K562 (cell line): ENCODE measurements around the gene ST6GALNAC6. TPM values are rescaled to one million over a fixed set of nuclear protein-coding genes. Genes with fewer than 3 reads are reported as not detected.

Experiments
- ARNT ChIP-seq, 2 experiments: fragments of 450-650 bp; IDR thresholded peaks; 2 replicates each; pipeline ENCODE4 v1.6.1; 2016; ENCODE audit warnings: mild to moderate bottlenecking in 1 of 2
- BCL6 ChIP-seq: fragments of 250-450 bp; sonication (Bioruptor Pico); IDR thresholded peaks from 2 replicates; pipeline ENCODE4 v1.4.0; 2020
- BCOR ChIP-seq: fragments of 450-650 bp; IDR thresholded peaks from 2 replicates; pipeline ENCODE4 v1.6.1; 2016
- CBFA2T2 ChIP-seq: fragments of 450-650 bp; conservative IDR thresholded peaks from 2 replicates; pipeline ENCODE4 v1.6.1; 2017; ENCODE audit warnings: mild to moderate bottlenecking
- CREB1 ChIP-seq, 2 experiments: sonication (generic) in 1 of 2; formaldehyde crosslinking in 1 of 2; IDR thresholded peaks; 2 replicates each; pipeline versions ENCODE4 v1.6.1 to v1.8.0; 2012 to 2022; ENCODE audit warnings: inconsistent platforms in 1 of 2, mild to moderate bottlenecking in 1 of 2, missing genetic modification reagents in 1 of 2, moderate library complexity in 1 of 2
- FOS ChIP-seq: IDR thresholded peaks from 3 replicates; pipeline ENCODE4 v1.6.1; 2011; ENCODE audit not compliant: insufficient read length; ENCODE audit errors: extremely low read depth
- FOXP1 ChIP-seq: sonication (generic); formaldehyde crosslinking; IDR thresholded peaks from 2 replicates; pipeline ENCODE4 v1.8.0; 2022; ENCODE audit warnings: mild to moderate bottlenecking, missing genetic modification reagents
- HNRNPH1 ChIP-seq: fragments of 200-400 bp; formaldehyde crosslinking; optimal IDR thresholded peaks from 2 replicates; pipeline ENCODE3; 2017; ENCODE audit warnings: low read depth, mild to moderate bottlenecking, low read length, moderate library complexity
- HNRNPK ChIP-seq: fragments of 200-400 bp; formaldehyde crosslinking; IDR thresholded peaks from one replicate; pipeline ENCODE4 v1.6.1; 2018; ENCODE audit warnings: mild to moderate bottlenecking, low read depth, low read length; ENCODE audit not compliant: poor library complexity, severe bottlenecking
- ILK ChIP-seq: fragments of 450-650 bp; IDR thresholded peaks from 2 replicates; pipeline ENCODE4 v1.6.1; 2016; ENCODE audit warnings: missing genetic modification characterization, low read depth, mild to moderate bottlenecking, missing compliant biosample characterization, moderate library complexity, borderline replicate concordance
- MAFK ChIP-seq: IDR thresholded peaks from 2 replicates; pipeline ENCODE4 v1.6.1; 2011; ENCODE audit warnings: low read length, improper control_type of control experiment
- MECOM ChIP-seq: fragments of 250-450 bp; sonication (Bioruptor Pico); IDR thresholded peaks from 2 replicates; pipeline ENCODE4 v1.8.0; 2022; ENCODE audit warnings: inconsistent platforms
- MEF2D ChIP-seq: conservative IDR thresholded peaks from 2 replicates; pipeline ENCODE4 v1.6.1; 2016; ENCODE audit warnings: low read depth, missing genetic modification characterization, missing compliant biosample characterization
- NFIC ChIP-seq: fragments of 450-650 bp; IDR thresholded peaks from 2 replicates; pipeline ENCODE4 v1.6.1; 2017; ENCODE audit warnings: mild to moderate bottlenecking, inconsistent platforms
- POLR2B ChIP-seq: fragments of 450-650 bp; IDR thresholded peaks from 2 replicates; pipeline ENCODE4 v1.6.1; 2018; ENCODE audit warnings: low read depth; ENCODE audit not compliant: partially characterized antibody
- RBM14 ChIP-seq: fragments of 200-400 bp; formaldehyde crosslinking; IDR thresholded peaks from 2 replicates; pipeline ENCODE4 v1.6.1; 2018; ENCODE audit warnings: low read depth, mild to moderate bottlenecking, low read length, moderate library complexity, borderline replicate concordance; ENCODE audit not compliant: insufficient read depth
- RBM25 ChIP-seq: fragments of 200-400 bp; formaldehyde crosslinking; IDR thresholded peaks from 2 replicates; pipeline ENCODE4 v1.6.1; 2018; ENCODE audit warnings: low read length, low read depth, moderate library complexity; ENCODE audit not compliant: severe bottlenecking
- RCOR1 ChIP-seq, 2 experiments: IDR thresholded peaks; 2 replicates each; pipeline ENCODE4 v1.6.1; 2012; ENCODE audit warnings: low read depth in 2 of 2, low read length in 2 of 2, borderline replicate concordance in 1 of 2, improper control_type of control experiment in 1 of 2
- RHOXF2B ChIP-seq: fragments of 250-450 bp; sonication (Bioruptor Pico); conservative IDR thresholded peaks from 2 replicates; pipeline ENCODE4 v1.5.1; 2021
- SRSF3 ChIP-seq: fragments of 200-400 bp; formaldehyde crosslinking; IDR thresholded peaks from 2 replicates; pipeline ENCODE4 v1.6.1; 2016; ENCODE audit warnings: mild to moderate bottlenecking, low read length, moderate library complexity; ENCODE audit not compliant: insufficient read depth
- TCF7L2 ChIP-seq: fragments of 150-350 bp; IDR thresholded peaks from 2 replicates; pipeline ENCODE4 v1.6.1; 2016; ENCODE audit warnings: low read depth, mild to moderate bottlenecking, low read length, moderate library complexity
- TRIM24 ChIP-seq, 2 experiments: fragments of 450-650 bp; IDR thresholded peaks; 2 replicates each; pipeline ENCODE4 v1.6.1; 2016
- ZEB2 ChIP-seq: fragments of 450-650 bp; IDR thresholded peaks from 2 replicates; pipeline ENCODE4 v1.6.1; 2016
- ZFP36 ChIP-seq: fragments of 150-350 bp; IDR thresholded peaks from 2 replicates; pipeline ENCODE4 v1.6.1; 2018; ENCODE audit warnings: low read length, low read depth; ENCODE audit not compliant: partially characterized antibody
- polyA plus RNA-seq, 8 experiments: library from polyadenylated mRNA; depleted of rRNA in 4 of 8; stranded (reverse) in 5 of 8; unstranded in 3 of 8; fragments of >200 nt; fragmentation: Nextera tagmentation in 2 of 8; fragmentation: Illumina TruSeq in 1 of 8; extraction: Ambion mirVana in 2 of 8; extraction: Trizol in 1 of 8; gene quantifications; 2 replicates each; pipeline versions ENCODE4 v1.2.1 to v1.2.3, GENCODE V29; 2011 to 2014; ENCODE audit warnings: inconsistent platforms in 1 of 8, missing spikeins in 1 of 8
- total RNA-seq, 7 experiments: library from RNA; depleted of rRNA in 6 of 7; stranded (reverse); fragments of >200 nt in 6 of 7; fragmentation: Illumina TruSeq in 2 of 7; extraction: Trizol in 2 of 7; gene quantifications; 2 replicates each; pipeline versions ENCODE4 v1.2.1 to v1.2.3, GENCODE V29; 2011 to 2021; ENCODE audit warnings: low replicate concordance in 1 of 7
- TF ChIP-seq, protein P1 (sequence below): fragments of 250-450 bp; sonication (Bioruptor Pico); IDR thresholded peaks from 2 replicates; pipeline ENCODE4 v1.8.0; 2021; ENCODE audit warnings: borderline replicate concordance, mild to moderate bottlenecking, moderate library complexity; ENCODE audit not compliant: poor library complexity, severe bottlenecking
- TF ChIP-seq, protein P2 (sequence below): fragments of 150-350 bp; conservative IDR thresholded peaks from 2 replicates; pipeline ENCODE4 v1.6.1; 2014; ENCODE audit warnings: low read length
- TF ChIP-seq, protein P3 (sequence below): fragments of 450-650 bp; formaldehyde crosslinking; IDR thresholded peaks from 2 replicates; pipeline ENCODE4 v1.4.0; 2020; ENCODE audit warnings: mild to moderate bottlenecking

Gene ST6GALNAC6
- total and polyA plus RNA-seq, 9 of the 15 experiments (the other 6 are each of a cell fraction or from before 2014, with no cell fraction given): 0.13 to 23.0 (median 14.5) TPM

DNA sequence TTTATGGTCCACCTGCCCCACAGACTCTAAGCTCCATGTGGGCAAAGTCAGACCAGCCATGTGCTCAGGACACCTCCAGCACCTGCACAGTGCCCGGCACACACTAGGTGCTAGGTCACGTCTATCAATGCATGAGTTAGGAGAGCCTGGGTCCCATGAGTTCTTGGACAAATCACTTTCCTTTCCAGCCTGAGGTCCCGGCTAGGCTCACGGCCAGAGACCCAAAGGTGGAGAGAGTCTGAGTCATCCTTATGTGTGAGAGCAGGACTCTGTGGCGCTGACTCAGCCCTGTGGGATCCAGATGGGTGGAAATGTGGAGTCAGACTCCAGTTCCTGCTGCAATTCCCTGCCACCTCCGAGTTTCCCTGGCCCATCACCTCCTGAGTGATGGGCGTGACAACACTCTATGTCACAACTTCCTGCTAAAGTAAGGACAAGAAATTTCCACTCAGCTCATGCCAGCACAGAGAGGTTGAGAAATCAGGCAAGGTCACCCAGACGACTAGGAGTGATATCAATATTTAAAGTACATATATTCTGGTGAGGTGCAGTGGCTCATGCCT is 19.9 kb upstream of the ST6GALNAC6 start (continued):
- no peak for TF ChIP-seq ILK
- no peak for TF ChIP-seq SRSF3
- 0 out of 4 replicates have a peak, but pooled peaks of 1 of the 2 experiments have one; percentile 37 for TF ChIP-seq RCOR1 (IDR thresholded peaks at IDR 0.05; ENCODE audit: borderline replicate concordance in 1 of 2, low read depth in 2 of 2, low read length in 2 of 2)
- no peak for TF ChIP-seq TCF7L2
- TF ChIP-seq CBFA2T2: no peak
- TF ChIP-seq HNRNPH1: no peak
- TF ChIP-seq RHOXF2B (CRISPR knock-in tag): no peak
- peak; percentile 92 for TF ChIP-seq BCOR
- no peak for TF ChIP-seq ARNT (IDR thresholded peaks at IDR 0.05)
- TF ChIP-seq RBM14: no peak
- peak in 1 of 2 experiments; percentile 59; a peak in 2 of 4 replicates for TF ChIP-seq TRIM24 (IDR thresholded peaks at IDR 0.05)
- TF ChIP-seq NFIC: peak; percentile 49
- TF ChIP-seq FOXP1 (CRISPR knock-in tag): 0 out of 2 replicates have a peak, but pooled peaks have one; percentile 14
- TF ChIP-seq RBM25: peak; percentile 64
- TF ChIP-seq MAFK: peak; percentile 87
- peak; percentile 80 for TF ChIP-seq ZFP36
- no peak for TF ChIP-seq BCL6 (CRISPR knock-in tag)
- 0 out of 2 replicates have a peak, but pooled peaks have one; percentile 9 for TF ChIP-seq MEF2D
- TF ChIP-seq MECOM (CRISPR knock-in tag): no peak
- TF ChIP-seq, protein P1, sequence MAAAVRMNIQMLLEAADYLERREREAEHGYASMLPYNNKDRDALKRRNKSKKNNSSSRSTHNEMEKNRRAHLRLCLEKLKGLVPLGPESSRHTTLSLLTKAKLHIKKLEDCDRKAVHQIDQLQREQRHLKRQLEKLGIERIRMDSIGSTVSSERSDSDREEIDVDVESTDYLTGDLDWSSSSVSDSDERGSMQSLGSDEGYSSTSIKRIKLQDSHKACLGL (CRISPR knock-in tag): no peak
- no peak for TF ChIP-seq CREB1 (IDR thresholded peaks at IDR 0.05)
- TF ChIP-seq CREB1 (CRISPR knock-in tag; IDR thresholded peaks at IDR 0.05): no peak
- no peak for TF ChIP-seq HNRNPK
- TF ChIP-seq, protein P2, sequence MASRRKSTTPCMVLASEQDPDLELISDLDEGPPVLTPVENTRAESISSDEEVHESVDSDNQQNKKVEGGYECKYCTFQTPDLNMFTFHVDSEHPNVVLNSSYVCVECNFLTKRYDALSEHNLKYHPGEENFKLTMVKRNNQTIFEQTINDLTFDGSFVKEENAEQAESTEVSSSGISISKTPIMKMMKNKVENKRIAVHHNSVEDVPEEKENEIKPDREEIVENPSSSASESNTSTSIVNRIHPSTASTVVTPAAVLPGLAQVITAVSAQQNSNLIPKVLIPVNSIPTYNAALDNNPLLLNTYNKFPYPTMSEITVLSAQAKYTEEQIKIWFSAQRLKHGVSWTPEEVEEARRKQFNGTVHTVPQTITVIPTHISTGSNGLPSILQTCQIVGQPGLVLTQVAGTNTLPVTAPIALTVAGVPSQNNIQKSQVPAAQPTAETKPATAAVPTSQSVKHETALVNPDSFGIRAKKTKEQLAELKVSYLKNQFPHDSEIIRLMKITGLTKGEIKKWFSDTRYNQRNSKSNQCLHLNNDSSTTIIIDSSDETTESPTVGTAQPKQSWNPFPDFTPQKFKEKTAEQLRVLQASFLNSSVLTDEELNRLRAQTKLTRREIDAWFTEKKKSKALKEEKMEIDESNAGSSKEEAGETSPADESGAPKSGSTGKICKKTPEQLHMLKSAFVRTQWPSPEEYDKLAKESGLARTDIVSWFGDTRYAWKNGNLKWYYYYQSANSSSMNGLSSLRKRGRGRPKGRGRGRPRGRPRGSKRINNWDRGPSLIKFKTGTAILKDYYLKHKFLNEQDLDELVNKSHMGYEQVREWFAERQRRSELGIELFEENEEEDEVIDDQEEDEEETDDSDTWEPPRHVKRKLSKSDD: no peak
- TF ChIP-seq FOS: peak; percentile 66
- peak; percentile 70 for TF ChIP-seq ZEB2
- TF ChIP-seq, protein P3, sequence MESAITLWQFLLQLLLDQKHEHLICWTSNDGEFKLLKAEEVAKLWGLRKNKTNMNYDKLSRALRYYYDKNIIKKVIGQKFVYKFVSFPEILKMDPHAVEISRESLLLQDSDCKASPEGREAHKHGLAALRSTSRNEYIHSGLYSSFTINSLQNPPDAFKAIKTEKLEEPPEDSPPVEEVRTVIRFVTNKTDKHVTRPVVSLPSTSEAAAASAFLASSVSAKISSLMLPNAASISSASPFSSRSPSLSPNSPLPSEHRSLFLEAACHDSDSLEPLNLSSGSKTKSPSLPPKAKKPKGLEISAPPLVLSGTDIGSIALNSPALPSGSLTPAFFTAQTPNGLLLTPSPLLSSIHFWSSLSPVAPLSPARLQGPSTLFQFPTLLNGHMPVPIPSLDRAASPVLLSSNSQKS (CRISPR knock-in tag): no peak
- TF ChIP-seq POLR2B: no peak
